Breast epithelium (tissue), 3 donors: ENCODE data around the gene MECR.

ENCODE experiments used
- CTCF ChIP-seq, 3 donors: fragments of 450-650 bp; IDR thresholded peaks; one replicate each; pipeline ENCODE4 v1.5.1; 2016 to 2017; ENCODE audit warnings: antibody characterized with exemption in 3 of 3, mild to moderate bottlenecking in 3 of 3, moderate library complexity in 3 of 3
- POLR2A ChIP-seq: fragments of 450-650 bp; IDR thresholded peaks from one replicate; pipeline ENCODE4 v1.6.1; 2016; ENCODE audit warnings: antibody characterized with exemption, mild to moderate bottlenecking, moderate library complexity
- POLR2AphosphoS5 ChIP-seq, 3 donors: sonication (generic); formaldehyde crosslinking; IDR thresholded peaks; one replicate each; pipeline ENCODE4 v1.6.1; 2017; ENCODE audit warnings: antibody characterized with exemption in 3 of 3

DNA sequence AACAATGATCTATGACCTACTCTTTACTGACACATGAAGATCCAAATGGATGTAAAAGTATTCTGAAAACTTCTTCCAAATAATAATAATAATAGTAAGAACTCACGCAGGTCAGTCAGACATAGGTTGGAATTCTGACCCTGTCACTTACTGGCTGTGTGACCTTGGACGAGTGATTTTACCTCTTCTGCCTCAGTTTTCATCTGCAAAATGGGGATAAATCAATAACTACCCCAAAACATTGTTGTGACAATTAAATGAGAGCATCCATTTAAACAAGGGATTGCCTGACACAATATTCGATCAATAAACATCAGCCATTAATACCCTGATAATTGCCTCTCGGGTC lies 556 bp downstream of the MECR start:
- TF ChIP-seq CTCF (IDR thresholded peaks at IDR 0.05) (no peak), POLR2A (no peak), POLR2AphosphoS5 (IDR thresholded peaks at IDR 0.05) (no peak)
